ENCODE results near the gene CDC42BPA. TPM values are rescaled to one million over a fixed set of nuclear protein-coding genes. Genes with fewer than 3 reads are reported as not detected.

The CDC42BPA gene
- polyA plus RNA-seq, 2 of the 4 experiments (the other 2 are of a cell fraction), result 11.4 to 28.4 TPM

DNA sequence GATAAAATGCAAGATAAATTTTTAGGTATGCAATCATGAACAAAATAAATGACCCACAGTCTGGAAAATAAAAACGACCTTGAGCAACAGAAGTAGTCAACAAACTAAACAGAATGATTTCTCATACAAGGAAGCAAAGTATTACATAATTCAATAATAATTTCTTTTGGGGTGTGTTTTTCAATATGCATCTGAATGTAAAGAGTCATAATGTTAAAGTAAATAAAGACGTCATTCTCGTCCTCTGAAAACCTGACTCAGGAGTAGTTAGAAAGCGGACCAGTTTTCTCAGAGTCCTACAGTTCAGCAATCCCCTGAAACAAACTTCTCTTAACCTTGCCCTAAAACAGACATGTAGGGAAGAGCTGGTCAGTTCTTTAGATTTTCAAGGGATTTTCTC lies 18.6 kb downstream of the CDC42BPA start:
- POLR2A ChIA-PET, result no interaction called here
- peak; percentile 90 for FAIRE-seq
- peak; percentile 79 to 91 for ATAC-seq
- Histone ChIP-seq H3K9me3 (no peaks in the 10 kb centered on the region), H3K4me2 (peak overlapping the region; percentile 81), H3K4me3 (peak overlapping the region; percentile 10; the same call in 2 of the 3 replicates), H3K27ac (peak overlapping the region; percentile 59 to 62; a peak in 4 of 6 replicates), H3K4me1 (peaks cover 20% of the 10 kb centered on the region)
- DNase-seq (ENCODE audit: low read depth in 1 of 2, low spot score in 1 of 2), result peak; percentile 30 to 66
- 8% methylated on average over 4 of the region's 4 CpGs for WGBS (ENCODE audit: missing lambda C conversion rate)
- CTCF ChIA-PET, result no interaction called here
- TF ChIP-seq CBX8 (IDR thresholded peaks at IDR 0.05), result no peak
- TF ChIP-seq CEBPB (IDR thresholded peaks at IDR 0.05), result peak; percentile 61 to 63; a peak in 3 of 4 replicates
- TF ChIP-seq JUN (IDR thresholded peaks at IDR 0.05), result no peak
- TF ChIP-seq ZC3H11A (IDR thresholded peaks at IDR 0.05), result no peak
- TF ChIP-seq JUNB (IDR thresholded peaks at IDR 0.05), result peak; percentile 29; the same call in 1 of the 2 replicates
- no peak for TF ChIP-seq HDAC2 (IDR thresholded peaks at IDR 0.05)
- no peak for TF ChIP-seq FOSL2 (IDR thresholded peaks at IDR 0.05)
- TF ChIP-seq FOSL2 (CRISPR knock-in tag; IDR thresholded peaks at IDR 0.05), result peak; percentile 78
- peak; percentile 51 for TF ChIP-seq MAFK (IDR thresholded peaks at IDR 0.05; ENCODE audit: partially characterized antibody)
- no peak for TF ChIP-seq BHLHE40 (IDR thresholded peaks at IDR 0.05; ENCODE audit: low read depth, low read length)
- no peak for TF ChIP-seq KDM5A (IDR thresholded peaks at IDR 0.05)
- TF ChIP-seq NPAS2 (CRISPR knock-in tag; IDR thresholded peaks at IDR 0.05; ENCODE audit: borderline replicate concordance), result no peak
- TF ChIP-seq, protein P1, sequence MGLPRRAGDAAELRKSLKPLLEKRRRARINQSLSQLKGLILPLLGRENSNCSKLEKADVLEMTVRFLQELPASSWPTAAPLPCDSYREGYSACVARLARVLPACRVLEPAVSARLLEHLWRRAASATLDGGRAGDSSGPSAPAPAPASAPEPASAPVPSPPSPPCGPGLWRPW (IDR thresholded peaks at IDR 0.05), result no peak
- TF ChIP-seq MAZ (IDR thresholded peaks at IDR 0.05; ENCODE audit: borderline replicate concordance, low read depth, low read length), result no peak
- TF ChIP-seq, protein P2, sequence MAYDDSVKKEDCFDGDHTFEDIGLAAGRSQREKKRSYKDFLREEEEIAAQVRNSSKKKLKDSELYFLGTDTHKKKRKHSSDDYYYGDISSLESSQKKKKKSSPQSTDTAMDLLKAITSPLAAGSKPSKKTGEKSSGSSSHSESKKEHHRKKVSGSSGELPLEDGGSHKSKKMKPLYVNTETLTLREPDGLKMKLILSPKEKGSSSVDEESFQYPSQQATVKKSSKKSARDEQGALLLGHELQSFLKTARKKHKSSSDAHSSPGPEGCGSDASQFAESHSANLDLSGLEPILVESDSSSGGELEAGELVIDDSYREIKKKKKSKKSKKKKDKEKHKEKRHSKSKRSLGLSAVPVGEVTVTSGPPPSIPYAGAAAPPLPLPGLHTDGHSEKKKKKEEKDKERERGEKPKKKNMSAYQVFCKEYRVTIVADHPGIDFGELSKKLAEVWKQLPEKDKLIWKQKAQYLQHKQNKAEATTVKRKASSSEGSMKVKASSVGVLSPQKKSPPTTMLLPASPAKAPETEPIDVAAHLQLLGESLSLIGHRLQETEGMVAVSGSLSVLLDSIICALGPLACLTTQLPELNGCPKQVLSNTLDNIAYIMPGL (CRISPR knock-in tag; IDR thresholded peaks at IDR 0.05; ENCODE audit: borderline replicate concordance), result no peak

DNA sequence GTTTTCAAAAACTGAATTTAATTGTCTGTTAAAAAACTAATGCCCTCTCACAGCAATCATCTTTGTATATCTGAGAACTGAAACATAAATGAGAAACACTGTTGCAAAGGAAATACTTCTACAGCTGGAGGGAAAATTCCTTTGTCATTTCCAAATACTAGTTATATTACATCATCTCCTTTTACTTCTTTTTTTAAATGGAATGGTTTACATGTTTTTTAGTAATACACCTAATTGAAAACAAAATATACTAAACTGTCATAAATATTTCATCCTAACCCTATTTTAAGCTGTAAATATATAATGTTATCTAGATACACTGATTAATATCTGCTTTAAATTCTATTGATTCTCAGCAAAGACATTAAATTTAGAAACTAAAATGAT lies 19.1 kb downstream of the CDC42BPA start:
- no peak for ATAC-seq
- peak overlapping the region; percentile 81 for H3K4me2 ChIP-seq
- ChIA-PET POLR2A (interaction anchor here (0.6 kb wide), 1 partner anchor 130 kb away, joined by 3 read pairs; no protein-coding TSS in a partner anchor), CTCF (no interaction called here)
- DNase-seq (ENCODE audit: low read depth in 1 of 2, low spot score in 1 of 2), result no peak
- H3K27ac ChIP-seq, result peak overlapping the region; percentile 50 to 59; a peak in 3 of 6 replicates
- TF ChIP-seq KDM1A (IDR thresholded peaks at IDR 0.05; ENCODE audit: low read depth) (no peak), MAFK (IDR thresholded peaks at IDR 0.05; ENCODE audit: partially characterized antibody) (no peak), BHLHE40 (IDR thresholded peaks at IDR 0.05; ENCODE audit: low read depth, low read length) (no peak), HOXB5 (CRISPR knock-in tag; IDR thresholded peaks at IDR 0.05) (no peak), MAZ (IDR thresholded peaks at IDR 0.05; ENCODE audit: borderline replicate concordance, low read depth, low read length) (no peak), CBX8 (IDR thresholded peaks at IDR 0.05) (no peak), HOXB13 (CRISPR knock-in tag; IDR thresholded peaks at IDR 0.05; ENCODE audit: low read depth) (no peak), EHF (CRISPR knock-in tag; IDR thresholded peaks at IDR 0.05) (no peak), CHD2 (IDR thresholded peaks at IDR 0.05; ENCODE audit: low read length, partially characterized antibody) (no peak), FOSL2 (IDR thresholded peaks at IDR 0.05) (no peak), FOSL2 (CRISPR knock-in tag; IDR thresholded peaks at IDR 0.05) (no peak)
- TF ChIP-seq, protein P1 (IDR thresholded peaks at IDR 0.05), result no peak
- TF ChIP-seq, protein P3, sequence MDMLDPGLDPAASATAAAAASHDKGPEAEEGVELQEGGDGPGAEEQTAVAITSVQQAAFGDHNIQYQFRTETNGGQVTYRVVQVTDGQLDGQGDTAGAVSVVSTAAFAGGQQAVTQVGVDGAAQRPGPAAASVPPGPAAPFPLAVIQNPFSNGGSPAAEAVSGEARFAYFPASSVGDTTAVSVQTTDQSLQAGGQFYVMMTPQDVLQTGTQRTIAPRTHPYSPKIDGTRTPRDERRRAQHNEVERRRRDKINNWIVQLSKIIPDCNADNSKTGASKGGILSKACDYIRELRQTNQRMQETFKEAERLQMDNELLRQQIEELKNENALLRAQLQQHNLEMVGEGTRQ (IDR thresholded peaks at IDR 0.05), result no peak
- TF ChIP-seq, protein P4, sequence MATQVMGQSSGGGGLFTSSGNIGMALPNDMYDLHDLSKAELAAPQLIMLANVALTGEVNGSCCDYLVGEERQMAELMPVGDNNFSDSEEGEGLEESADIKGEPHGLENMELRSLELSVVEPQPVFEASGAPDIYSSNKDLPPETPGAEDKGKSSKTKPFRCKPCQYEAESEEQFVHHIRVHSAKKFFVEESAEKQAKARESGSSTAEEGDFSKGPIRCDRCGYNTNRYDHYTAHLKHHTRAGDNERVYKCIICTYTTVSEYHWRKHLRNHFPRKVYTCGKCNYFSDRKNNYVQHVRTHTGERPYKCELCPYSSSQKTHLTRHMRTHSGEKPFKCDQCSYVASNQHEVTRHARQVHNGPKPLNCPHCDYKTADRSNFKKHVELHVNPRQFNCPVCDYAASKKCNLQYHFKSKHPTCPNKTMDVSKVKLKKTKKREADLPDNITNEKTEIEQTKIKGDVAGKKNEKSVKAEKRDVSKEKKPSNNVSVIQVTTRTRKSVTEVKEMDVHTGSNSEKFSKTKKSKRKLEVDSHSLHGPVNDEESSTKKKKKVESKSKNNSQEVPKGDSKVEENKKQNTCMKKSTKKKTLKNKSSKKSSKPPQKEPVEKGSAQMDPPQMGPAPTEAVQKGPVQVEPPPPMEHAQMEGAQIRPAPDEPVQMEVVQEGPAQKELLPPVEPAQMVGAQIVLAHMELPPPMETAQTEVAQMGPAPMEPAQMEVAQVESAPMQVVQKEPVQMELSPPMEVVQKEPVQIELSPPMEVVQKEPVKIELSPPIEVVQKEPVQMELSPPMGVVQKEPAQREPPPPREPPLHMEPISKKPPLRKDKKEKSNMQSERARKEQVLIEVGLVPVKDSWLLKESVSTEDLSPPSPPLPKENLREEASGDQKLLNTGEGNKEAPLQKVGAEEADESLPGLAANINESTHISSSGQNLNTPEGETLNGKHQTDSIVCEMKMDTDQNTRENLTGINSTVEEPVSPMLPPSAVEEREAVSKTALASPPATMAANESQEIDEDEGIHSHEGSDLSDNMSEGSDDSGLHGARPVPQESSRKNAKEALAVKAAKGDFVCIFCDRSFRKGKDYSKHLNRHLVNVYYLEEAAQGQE (IDR thresholded peaks at IDR 0.05), result no peak
- peaks cover 20% of the 10 kb centered on the region for H3K4me1 ChIP-seq
- no peaks in the 10 kb centered on the region for H3K9me3 ChIP-seq
- peak overlapping the region; percentile 10; the same call in 2 of the 3 replicates for H3K4me3 ChIP-seq
- FAIRE-seq, result peak; percentile 84
